Myocyte (in vitro differentiated cells): Measurements from ENCODE around the gene SECTM1. TPM values are rescaled to one million over a fixed set of nuclear protein-coding genes. Genes with fewer than 3 reads are reported as not detected.
A peak's percentile ranks its signal among the peaks of the same experiment; 100 is the strongest.
"Not testable (repeated sequence)": the region's sequence is repeated elsewhere in the genome, so short reads cannot be mapped to it uniquely, and the experiment has no call there.

ENCODE experiments used
- DNase-seq: peaks from one replicate; pipeline ENCODE4 v3.0.0-alpha.2; 2012; ENCODE audit warnings: low read depth
- total RNA-seq: library from RNA; depleted of rRNA; stranded (reverse); fragments of >200 nt; gene quantifications from 2 replicates; pipeline ENCODE4 v1.2.3, GENCODE V29; 2014

Gene SECTM1
- total RNA-seq, 1 donor from 2014 or later: 65.8 TPM

GRCh38 chr17:82370471-82371332, 37.1 kb upstream of the SECTM1 start:
- DNase-seq: no peak

- no peak for DNase-seq
Observed at GRCh38 chr17:82369211-82369610, 35.6 kb upstream of the SECTM1 start.

- peak; percentile 46 for DNase-seq
Observed at GRCh38 chr17:82367724-82368524, 34.4 kb upstream of the SECTM1 start.

GRCh38 chr17:82366749-82367148, 33.2 kb upstream of the SECTM1 start:
- no peak for DNase-seq

GRCh38 chr17:82365606-82366295, 32.2 kb upstream of the SECTM1 start:
- no peak for DNase-seq

GRCh38 chr17:82361885-82362633, 28.5 kb upstream of the SECTM1 start:
- DNase-seq: no peak

GRCh38 chr17:82359451-82360074, 26.0 kb upstream of the SECTM1 start:
- DNase-seq: not testable (repeated sequence)

GRCh38 chr17:82358465-82359350, 25.1 kb upstream of the SECTM1 start, which contains the start of gene TEX19:
TEX19 (plus strand) TSS chr17:82359247; CDS start chr17:82362151, 2,904 bp downstream.
- no peak for DNase-seq

- DNase-seq: no peak
Observed at GRCh38 chr17:82357394-82357793, 23.8 kb upstream of the SECTM1 start.

GRCh38 chr17:82356845-82357355, 23.3 kb upstream of the SECTM1 start:
- peak; percentile 88 for DNase-seq

GRCh38 chr17:82355770-82356427, 22.3 kb upstream of the SECTM1 start:
- DNase-seq: no peak

- DNase-seq: no peak
Observed at GRCh38 chr17:82354804-82355308, 21.3 kb upstream of the SECTM1 start.

- no peak for DNase-seq
Observed at GRCh38 chr17:82353484-82353883, 19.9 kb upstream of the SECTM1 start.

GRCh38 chr17:82351713-82352488, 18.3 kb upstream of the SECTM1 start:
- peak; percentile 91 for DNase-seq

- no peak for DNase-seq
Observed at GRCh38 chr17:82351254-82351712, 17.7 kb upstream of the SECTM1 start.

GRCh38 chr17:82350182-82351030, 16.8 kb upstream of the SECTM1 start:
- DNase-seq: no peak
